ENCODE measurements around the gene ACP3. TPM values are rescaled to one million over a fixed set of nuclear protein-coding genes. Genes with fewer than 3 reads are reported as not detected.
"Not testable (repeated sequence)": the region's sequence is repeated elsewhere in the genome, so short reads cannot be mapped to it uniquely, and the experiment has no call there.

ACP3 gene
- total RNA-seq, 1 donor from 2014 or later, result not detected

DNA sequence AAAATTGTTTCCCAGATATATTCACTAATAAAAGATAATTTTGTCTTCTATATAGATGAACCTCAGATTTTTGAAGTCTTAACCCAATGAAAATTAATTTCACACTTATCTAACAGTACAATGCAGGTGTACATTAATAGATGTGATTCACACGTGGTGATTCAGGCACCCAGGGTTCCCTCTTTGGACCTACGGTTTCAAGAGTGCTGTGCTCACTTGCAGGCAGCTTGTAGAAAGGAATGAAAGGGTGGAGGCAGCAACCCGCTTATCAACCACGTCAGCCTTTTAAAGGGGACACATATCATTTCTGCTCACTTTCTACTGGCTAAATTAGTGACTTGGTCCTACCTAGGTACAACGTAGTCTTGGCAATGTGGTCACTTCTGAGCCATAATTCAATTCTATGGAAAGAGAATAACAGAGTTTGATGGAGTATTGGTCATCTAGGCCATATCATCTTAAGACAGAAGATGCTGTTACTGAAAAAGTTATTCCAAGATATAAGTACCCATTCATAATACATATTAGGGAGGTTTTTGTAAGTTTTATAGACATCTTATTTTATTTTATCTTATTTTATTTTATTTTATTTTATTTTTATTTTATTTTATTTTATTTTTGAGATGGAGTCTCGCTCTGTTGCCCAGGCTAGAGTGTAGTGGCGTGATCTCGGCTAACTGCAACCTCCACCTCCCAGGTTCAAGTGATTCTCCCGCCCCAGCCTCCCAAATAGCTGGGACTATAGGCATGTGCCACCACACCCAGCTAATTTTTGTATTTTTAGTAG, 37.9 kb downstream of the ACP3 start:
- DNase-seq (ENCODE audit: low spot score) (no peak), ATAC-seq (no peak)

GRCh38 chr3:132356568-132356967, 39.4 kb downstream of the ACP3 start:
- ATAC-seq (no peak), DNase-seq (ENCODE audit: low spot score) (no peak)

DNA sequence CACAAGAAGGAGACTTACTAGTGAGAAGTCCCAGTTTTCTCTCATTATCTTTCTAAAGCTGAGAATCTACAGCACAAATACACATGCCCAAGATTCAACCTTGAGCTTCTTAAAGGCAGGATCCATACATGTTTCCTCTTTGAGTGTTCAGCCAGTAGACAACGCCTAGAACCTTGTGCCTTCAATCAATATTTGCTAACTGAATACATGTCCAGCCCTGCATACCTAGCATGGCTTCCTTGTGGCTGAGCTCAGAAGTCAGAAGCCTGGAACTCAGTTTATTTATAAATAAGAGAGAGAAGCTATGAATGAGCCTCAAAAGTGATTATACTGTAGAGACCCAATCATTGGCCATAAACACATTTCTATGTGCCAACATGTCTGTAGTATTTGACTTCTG, 43.5 kb downstream of the ACP3 start:
- no peak for ATAC-seq

GRCh38 chr3:132362329-132362728, 45.1 kb downstream of the ACP3 start:
- DNase-seq (ENCODE audit: low spot score) (no peak), ATAC-seq (no peak)

More for the DNA sequence above, 43.5 kb downstream of the ACP3 start:
- DNase-seq (ENCODE audit: low spot score), result no peak

DNA sequence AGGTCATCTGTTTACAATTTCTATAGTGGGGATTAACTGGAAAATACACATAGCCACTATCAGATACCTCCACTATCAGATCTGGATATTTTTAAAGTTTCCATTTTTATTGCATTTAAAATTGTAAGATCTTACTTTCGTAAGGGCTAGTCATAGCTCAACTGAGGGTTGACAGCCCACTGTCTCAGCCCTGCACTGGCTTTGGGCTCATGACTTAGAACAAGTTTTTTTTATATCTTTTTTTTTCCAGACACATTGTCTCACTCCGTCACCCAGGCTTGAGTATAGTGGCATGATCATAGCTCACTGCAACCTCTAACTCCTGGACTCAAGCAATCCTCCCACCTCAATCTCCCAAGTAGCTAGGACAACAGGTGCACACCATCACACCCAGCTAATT, 51.3 kb downstream of the ACP3 start:
- no peak for ATAC-seq
- no peak for DNase-seq (ENCODE audit: low spot score)

DNA sequence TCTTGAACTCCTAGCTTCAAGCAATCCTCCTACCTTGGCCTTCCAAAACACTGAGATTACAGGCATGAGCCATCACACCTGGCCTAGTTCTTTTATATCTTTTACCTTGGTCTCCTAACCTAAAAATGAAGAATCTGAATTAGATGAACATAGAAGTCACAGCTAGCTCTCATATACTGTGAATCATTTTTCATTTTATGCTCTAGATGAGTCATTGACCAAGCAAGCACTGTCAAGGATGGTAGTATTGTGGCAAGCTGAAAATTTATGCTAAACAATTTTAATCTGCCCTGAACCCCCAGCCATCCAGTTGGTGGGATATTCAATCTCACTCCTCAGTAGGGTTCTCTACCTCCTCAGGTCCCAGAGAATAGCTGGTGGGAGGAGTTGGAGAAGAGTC, 51.8 kb downstream of the ACP3 start:
- ATAC-seq, result no peak
- DNase-seq (ENCODE audit: low spot score), result no peak

DNA sequence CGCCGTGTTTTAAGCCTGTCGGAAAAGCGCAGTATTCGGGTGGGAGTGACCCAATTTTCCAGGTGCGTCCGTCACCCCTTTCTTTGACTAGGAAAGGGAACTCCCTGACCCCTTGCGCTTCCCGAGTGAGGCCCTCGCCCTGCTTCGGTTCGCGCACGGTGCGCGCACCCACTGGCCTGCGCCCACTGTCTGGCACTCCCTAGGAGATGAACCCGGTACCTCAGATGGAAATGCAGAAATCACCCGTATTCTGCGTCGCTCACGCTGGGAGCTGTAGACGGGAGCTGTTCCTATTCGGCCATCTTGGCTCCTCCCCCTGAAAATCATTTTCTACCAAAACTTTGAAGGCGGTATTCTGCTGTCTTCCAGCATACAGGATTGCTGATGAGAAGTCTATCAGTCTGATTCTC, 59.7 kb downstream of the ACP3 start:
- not testable (repeated sequence) for ATAC-seq; DNase-seq (ENCODE audit: low spot score)

GRCh38 chr3:132378048-132378762, 61.0 kb downstream of the ACP3 start:
- ATAC-seq, result no peak
- DNase-seq (ENCODE audit: low spot score), result no peak

GRCh38 chr3:132378846-132379245, 61.6 kb downstream of the ACP3 start:
- ATAC-seq (no peak), DNase-seq (ENCODE audit: low spot score) (no peak)

DNA sequence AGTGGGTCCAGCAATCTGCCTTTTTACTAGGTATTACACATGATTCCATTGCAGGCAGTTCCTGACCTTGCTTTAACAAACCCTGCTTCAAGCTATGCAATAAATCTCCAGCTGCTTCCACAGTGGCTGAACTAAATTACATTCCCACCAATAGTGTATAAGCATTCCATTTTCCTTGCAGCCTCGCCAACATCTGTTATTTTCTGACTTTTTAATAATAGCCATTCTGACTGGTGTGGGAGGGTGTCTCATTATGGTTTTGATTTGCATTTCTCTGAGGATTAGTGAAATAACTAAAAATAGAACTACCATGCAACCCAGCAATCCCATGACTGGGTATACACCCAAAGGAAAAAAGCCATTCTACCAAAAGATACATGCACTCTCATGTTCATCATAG, 63.7 kb downstream of the ACP3 start:
- ATAC-seq (no peak), DNase-seq (ENCODE audit: low spot score) (no peak)

DNA sequence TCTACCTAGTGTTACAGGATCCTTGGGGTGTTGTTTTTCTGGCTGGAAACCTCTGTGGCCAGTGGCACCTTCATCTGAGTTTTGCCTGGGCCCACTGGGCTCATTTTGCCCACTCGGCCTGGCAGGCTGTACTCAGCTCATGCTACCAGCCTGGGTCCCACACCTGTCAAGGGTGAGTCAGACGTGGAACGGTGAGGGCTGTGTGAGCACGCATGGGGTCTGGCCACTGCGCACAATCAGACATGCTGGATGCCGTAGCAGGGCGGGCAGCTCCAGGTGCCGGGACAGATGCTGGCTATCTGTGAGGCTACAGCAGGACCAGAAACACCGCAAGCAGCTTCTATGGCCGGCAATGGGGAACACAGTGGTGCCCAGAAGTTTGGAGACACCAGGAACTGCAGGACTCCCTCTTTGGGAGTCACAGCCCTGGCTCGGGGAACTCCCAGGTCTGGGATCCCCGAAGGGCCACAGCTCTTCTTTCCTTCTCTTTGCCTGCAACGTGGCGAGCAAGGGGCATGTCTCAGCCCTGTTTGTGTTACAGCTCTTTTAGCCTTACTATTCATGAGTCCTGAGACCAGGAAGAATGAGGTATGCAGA, 64.2 kb downstream of the ACP3 start:
- DNase-seq (ENCODE audit: low spot score) (no peak), ATAC-seq (no peak)

DNA sequence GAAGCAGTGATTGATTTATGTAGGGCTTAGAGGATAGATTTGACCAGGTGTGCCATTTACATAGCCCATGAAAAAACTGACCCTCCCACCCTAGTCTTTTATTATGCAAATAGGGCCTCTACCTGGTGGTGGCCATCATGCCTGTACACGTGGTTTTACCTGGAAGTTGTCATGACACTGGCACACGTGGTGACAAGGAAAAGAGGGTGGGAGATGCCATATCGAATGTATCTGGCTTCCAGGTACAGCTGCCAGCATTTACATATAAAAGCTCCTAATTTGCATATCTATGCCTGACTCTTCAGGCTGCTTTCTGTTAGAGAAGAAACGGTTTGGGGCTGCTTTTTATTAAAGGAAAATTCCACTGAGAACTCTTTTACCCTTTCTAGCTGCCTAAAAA, 65.1 kb downstream of the ACP3 start:
- DNase-seq (ENCODE audit: low spot score), result no peak
- no peak for ATAC-seq

DNA sequence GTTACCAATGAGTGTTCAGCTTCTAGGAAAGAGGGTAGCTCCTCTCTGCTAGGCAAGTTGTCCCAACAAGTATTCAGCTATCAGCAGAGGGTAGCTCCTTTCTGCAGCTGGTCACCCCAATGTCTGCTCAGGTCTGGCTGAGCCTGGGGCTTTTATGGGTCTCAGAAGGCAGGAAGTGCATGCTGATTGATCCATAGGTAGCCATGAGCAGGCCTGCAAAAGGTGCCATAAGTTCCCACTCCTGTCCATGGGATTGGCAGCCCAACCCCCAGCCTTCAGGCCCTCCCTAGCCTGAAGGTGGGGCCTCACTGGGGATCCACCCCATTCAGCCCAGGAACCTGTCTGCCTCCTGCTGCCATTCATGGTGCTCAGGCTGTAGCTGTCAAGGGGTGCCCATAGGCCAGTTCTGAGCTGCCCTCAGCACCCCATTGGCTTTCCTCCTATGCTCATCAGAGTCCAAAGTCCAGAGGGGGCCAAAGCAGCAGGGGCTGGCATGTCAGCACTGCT, 65.5 kb downstream of the ACP3 start:
- DNase-seq (ENCODE audit: low spot score), result no peak
- ATAC-seq, result no peak

GRCh38 chr3:132386259-132386658, 69.1 kb downstream of the ACP3 start:
- no peak for DNase-seq (ENCODE audit: low spot score)
- no peak for ATAC-seq

GRCh38 chr3:132392675-132393074, 75.5 kb downstream of the ACP3 start:
- ATAC-seq; DNase-seq (ENCODE audit: low spot score): not testable (repeated sequence)

GRCh38 chr3:132394320-132394719, 77.1 kb downstream of the ACP3 start:
- DNase-seq (ENCODE audit: low spot score) (no peak), ATAC-seq (no peak)

DNA sequence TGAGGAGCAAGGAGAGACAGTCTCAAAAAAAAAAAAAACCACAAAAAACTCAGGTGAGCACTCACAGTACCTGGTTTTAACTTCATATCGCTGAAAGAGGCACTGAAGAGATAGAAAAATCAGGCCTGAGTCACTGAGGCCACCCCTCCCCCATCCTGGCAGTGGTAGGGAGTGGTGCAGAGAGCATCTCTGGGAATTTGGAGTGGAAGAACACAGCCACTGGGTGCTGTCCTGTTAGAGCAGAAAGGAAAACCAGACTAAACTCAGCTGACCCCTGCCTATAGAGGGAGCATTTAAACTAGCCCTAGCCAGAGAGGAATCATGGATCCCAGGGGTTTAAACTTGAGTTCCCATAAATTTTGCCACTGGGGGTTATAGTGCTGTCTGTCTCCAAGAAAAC, 77.9 kb downstream of the ACP3 start:
- no peak for ATAC-seq
- DNase-seq (ENCODE audit: low spot score), result no peak

DNA sequence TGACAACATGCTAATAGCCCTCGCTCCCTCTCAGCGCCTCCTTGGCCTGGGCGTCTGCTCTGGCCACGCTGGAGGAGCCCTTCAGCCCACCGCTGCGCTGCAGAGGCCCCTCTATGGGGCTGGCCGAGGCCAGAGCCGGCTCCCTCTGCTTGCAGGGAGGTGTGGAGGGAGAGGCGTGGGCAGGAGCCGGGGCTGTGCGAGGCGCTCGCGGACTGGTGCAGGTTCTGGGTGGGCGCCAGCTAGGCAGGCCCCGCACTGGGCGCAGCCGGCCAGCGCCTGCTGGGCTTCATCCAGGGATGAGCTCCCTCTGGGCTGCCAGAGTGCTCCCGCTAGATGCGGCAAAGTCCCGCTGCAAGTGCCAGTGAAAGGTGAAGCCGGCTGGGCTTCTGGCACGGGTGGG, 79.0 kb downstream of the ACP3 start:
- ATAC-seq, result no peak
- DNase-seq (ENCODE audit: low spot score), result no peak

- DNase-seq (ENCODE audit: low spot score); ATAC-seq: not testable (repeated sequence)
Measured at GRCh38 chr3:132396776-132397175, 79.6 kb downstream of the ACP3 start.

DNA sequence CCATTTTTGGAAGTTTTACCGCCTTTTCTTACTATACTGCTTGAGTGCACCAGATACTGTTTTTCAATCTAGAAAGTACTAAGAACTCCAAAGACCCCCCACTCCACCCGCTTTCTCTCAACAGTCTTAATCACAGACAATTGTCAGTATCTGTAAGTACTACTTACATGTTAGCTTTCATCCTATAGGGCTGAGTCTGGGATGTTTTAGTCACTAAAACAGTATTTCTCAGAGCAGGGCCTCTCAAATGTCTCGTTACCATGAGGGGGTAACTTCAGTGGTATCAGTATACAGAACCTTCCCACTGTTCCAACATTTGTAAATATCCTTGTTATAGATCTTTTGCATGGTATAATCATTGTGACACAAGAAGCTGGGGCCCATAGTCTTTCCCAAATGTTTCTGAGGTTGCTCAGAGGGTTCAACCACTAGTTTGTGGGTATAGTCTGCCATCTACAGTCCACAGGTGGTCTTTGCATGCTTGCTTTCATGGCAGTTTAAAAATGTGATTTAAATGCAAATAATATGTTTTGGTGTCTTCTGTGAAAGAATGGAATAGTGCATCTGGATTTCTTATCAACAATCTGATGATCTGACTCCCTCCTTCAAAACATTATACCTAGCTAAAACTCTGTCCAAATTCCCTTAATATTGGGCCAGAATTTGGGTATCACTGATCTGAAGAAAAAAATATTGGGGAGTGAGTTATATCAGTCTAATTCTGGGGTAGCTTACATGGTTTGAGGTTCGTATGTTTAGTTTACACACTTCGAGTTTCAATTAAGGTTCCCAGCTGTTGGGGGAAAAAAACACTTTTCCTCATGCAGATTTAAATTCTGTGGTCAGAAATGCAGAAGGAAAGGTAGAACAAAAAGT, 82.1 kb downstream of the ACP3 start:
- peak; percentile 85 for ATAC-seq
- no peak for DNase-seq (ENCODE audit: low spot score)

GRCh38 chr3:132401255-132401654, 84.0 kb downstream of the ACP3 start:
- ATAC-seq, result no peak
- no peak for DNase-seq (ENCODE audit: low spot score)

Measured in left lobe of liver (tissue), 2 donors.